H1 (cell line): Measurements from ENCODE around the gene TC2N.

Experiments used
- ATF3 ChIP-seq: IDR thresholded peaks from 2 replicates; pipeline ENCODE4 v1.6.1; 2011; ENCODE audit warnings: low read depth, mild to moderate bottlenecking, low read length; ENCODE audit not compliant: insufficient read depth
- BRCA1 ChIP-seq: IDR thresholded peaks from 2 replicates; pipeline ENCODE4 v1.6.1; 2012; ENCODE audit warnings: low read depth, low read length, improper control_type of control experiment
- CEBPB ChIP-seq: IDR thresholded peaks from 2 replicates; pipeline ENCODE4 v1.6.1; 2012; ENCODE audit warnings: low read depth, low read length
- CHD7 ChIP-seq: fragments of 300-600 bp; sonication (generic); IDR thresholded peaks from 2 replicates; pipeline ENCODE4 v1.7.1; 2012; ENCODE audit warnings: low read length, moderate library complexity, mild to moderate bottlenecking, inconsistent platforms; ENCODE audit not compliant: insufficient replicate concordance
- CTCF ChIP-seq, 3 experiments: IDR thresholded peaks; 1 replicate in 2 of 3; 2 replicates in 1 of 3; pipeline versions ENCODE4 v1.5.1 to v1.6.1; 2011; ENCODE audit warnings: low read length in 3 of 3, mild to moderate bottlenecking in 3 of 3, inconsistent platforms in 2 of 3, low read depth in 1 of 3, moderate library complexity in 1 of 3; ENCODE audit not compliant: insufficient read depth in 1 of 3; ENCODE audit errors: control extremely low read depth in 1 of 3
- FOSL1 ChIP-seq: IDR thresholded peaks from 2 replicates; pipeline ENCODE4 v1.6.1; 2011; ENCODE audit warnings: mild to moderate bottlenecking, low read depth, low read length, moderate library complexity; ENCODE audit not compliant: insufficient read depth
- KDM1A ChIP-seq: fragments of 200-600, 300-600 bp; sonication (generic); IDR thresholded peaks from 2 replicates; pipeline ENCODE4 v1.7.1; 2016; ENCODE audit warnings: mild to moderate bottlenecking, low read length, borderline replicate concordance
- POLR2AphosphoS5 ChIP-seq: IDR thresholded peaks from 2 replicates; pipeline ENCODE4 v1.6.1; 2011; ENCODE audit warnings: low read depth, low read length
- SP1 ChIP-seq: IDR thresholded peaks from 2 replicates; pipeline ENCODE4 v1.6.1; 2011; ENCODE audit warnings: low read depth, low read length
- SUZ12 ChIP-seq: fragments of 200-600 bp; sonication (generic); IDR thresholded peaks from 2 replicates; pipeline ENCODE4 v1.6.1; 2012; ENCODE audit warnings: mild to moderate bottlenecking, inconsistent platforms, low read length, moderate library complexity, mixed read lengths
- TAF1 ChIP-seq: IDR thresholded peaks from 2 replicates; pipeline ENCODE4 v1.6.1; 2011; ENCODE audit warnings: mild to moderate bottlenecking, low read depth, low read length

- TF ChIP-seq ATF3 (no peak), TAF1 (no peak), CTCF (IDR thresholded peaks at IDR 0.05; ENCODE audit: control extremely low read depth in 1 of 3, insufficient read depth in 1 of 3, low read depth in 1 of 3, low read length in 3 of 3) (no peak), SP1 (no peak), BRCA1 (no peak), KDM1A (no peak), CEBPB (no peak), POLR2AphosphoS5 (no peak), SUZ12 (no peak), FOSL1 (no peak), CHD7 (no peak)
Observed at GRCh38 chr14:91872011-91872501, 4.7 kb upstream of the TC2N start.
